Germinal center (tissue), 1 donor: ENCODE measurements around the gene DNAI4.
"Not testable (repeated sequence)": the region's sequence is repeated elsewhere in the genome, so short reads cannot be mapped to it uniquely, and the experiment has no call there.

Experiments
- DNase-seq: peaks from one replicate; pipeline ENCODE4 v3.0.0; 2012; ENCODE audit warnings: mixed read lengths, low spot score

DNAI4 gene

DNA sequence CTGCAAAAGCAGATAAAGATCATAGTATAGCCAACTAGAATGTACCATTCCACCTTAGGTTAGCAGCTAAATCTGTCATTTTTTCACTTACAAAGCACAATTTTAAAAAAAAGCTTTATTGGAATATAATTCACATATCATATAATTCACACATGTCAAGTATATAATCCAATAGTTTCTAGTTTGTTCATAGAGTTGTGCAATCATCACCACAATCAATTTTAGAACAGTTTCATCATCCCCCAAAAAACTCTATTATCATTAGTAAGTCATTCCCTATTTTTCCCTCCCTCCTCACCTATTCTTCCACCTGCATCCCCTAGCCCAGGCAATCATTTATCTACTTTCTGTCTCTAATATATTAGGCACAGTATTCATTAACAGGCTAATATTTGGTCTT, 91.5 kb downstream of the DNAI4 start:
- DNase-seq = no peak

- no peak for DNase-seq
These were observed 93.0 kb downstream of the DNAI4 start for GRCh38 chr1:66831529-66832239.

DNA sequence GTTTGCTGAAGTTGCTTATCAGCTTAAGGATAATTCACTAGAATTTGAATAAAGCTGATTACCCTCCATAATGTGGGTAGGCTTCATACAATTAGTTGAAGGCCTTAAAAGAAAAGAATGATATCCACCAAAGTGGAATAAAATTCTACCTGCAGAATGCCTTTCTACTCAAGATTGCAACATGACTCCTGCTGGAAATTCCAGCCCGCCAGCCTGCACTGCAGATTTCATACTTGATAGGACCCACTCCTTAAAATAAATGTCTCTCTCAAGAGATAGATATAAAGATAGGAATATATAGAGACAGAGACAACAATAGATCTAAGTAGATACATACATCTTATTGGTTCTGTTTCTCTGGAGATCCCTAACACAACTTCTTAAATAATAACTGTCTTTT, 99.9 kb downstream of the DNAI4 start:
- DNase-seq = no peak

GRCh38 chr1:66809736-66810326, 114.8 kb downstream of the DNAI4 start:
- no peak for DNase-seq

GRCh38 chr1:66809245-66809644, 115.4 kb downstream of the DNAI4 start:
- DNase-seq = no peak

DNA sequence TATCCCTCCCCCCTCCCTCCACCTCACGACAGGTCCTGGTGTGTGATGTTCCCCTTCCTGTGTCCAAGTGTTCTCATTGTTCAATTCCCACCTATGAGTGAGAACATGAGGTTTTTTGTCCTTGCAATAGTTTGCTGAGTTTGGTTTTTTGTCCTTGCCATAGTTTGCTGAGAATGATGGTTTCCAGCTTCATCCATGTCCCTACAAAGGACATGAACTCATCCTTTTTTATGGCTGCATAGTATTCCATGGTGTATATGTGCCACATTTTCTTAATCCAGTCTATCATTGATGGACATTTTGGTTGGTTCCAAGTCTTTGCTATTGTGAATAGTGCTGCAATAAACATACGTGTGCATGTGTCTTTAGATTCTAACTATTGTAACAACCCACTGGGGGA, 128.8 kb downstream of the DNAI4 start:
- not testable (repeated sequence) for DNase-seq

DNA sequence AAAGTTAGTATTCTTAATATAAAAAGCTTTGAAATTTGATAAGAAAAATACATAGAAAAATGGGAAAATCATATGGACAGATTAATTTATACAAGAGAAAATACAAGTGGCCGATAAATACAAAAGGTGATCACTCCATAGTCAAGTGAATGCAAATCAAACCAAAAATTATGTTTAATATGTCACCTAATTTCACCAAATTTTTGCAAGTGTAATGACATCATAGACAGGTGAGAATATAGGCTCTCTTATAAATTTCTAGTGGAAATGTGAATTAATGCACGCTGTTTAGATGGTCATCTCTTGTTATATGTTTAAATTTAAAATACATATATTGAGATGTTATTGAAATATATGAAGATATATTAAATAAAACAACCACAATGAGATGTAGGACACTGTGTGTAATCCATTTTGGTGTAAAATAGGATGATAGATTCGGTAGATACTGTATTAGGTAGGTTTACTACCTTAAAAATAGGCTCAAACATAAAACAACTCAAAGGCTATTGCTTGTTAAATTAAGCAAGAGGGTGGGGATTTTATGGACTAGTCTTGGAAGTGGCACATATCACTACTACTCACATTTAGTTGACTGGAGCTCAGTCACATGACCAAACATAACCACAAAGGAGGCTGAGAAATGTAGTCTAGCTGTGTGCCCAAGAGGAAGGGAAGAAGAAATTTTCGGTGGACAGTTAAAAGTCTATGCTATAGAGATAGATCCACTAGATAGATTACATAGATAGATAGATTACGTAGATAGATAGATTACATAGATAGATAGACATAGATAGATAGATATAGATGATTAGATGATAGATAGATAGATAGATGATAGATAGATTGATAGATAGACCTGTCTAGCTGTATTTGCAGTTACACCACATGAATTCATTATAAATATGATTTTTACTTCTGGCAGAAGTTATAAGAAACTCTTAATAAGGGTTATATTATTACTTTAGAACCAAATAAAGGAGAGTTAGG, 132.7 kb downstream of the DNAI4 start:
- DNase-seq = no peak

- peak; percentile 10 for DNase-seq
These were observed 136.3 kb downstream of the DNAI4 start for GRCh38 chr1:66788231-66788939.

GRCh38 chr1:66787641-66788040, 137.0 kb downstream of the DNAI4 start:
- no peak for DNase-seq

DNA sequence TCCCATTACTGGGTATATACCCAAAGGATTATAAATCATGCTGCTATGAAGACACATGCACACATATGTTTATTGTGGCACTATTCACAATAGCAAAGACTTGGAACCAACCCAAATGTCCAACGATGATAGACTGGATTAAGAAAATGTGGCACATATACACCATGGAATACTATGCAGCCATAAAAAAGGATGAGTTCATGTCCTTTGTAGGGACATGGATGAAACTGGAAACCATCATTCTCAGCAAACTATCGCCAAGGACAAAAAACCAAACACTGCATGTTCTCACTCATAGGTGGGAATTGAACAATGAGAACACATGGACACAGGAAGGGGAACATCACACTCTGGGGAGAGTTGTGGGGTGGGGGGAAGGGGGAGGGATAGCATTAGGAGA, 138.9 kb downstream of the DNAI4 start:
- not testable (repeated sequence) for DNase-seq

DNA sequence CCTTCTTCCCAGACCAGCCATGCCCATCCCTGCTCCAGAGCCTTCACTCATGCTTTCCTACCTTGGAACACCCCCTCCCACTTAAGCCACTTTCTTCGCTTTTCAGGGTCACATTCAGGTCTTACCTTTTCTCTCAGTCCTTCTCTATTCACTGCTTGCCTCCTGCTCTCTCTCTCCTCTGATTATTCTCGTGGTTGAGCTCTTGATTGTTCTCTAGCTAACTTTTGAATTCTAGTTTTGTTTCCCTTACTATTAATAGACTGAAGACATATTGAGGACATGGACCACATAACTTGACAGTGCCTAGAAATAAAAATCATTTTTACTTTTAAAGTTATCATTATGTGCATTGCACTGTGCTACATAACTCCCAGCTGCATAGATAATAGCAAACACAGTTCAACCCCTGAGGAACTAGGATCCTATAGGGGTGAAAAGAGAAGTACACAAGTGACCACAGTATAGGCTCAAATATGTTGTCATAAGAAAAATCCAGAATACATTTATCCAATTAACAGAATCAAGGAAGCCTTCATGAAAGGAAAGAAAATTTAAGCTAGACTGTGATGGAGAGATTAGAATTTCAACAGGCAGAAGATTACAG, 145.1 kb downstream of the DNAI4 start:
- DNase-seq = no peak

- DNase-seq = no peak
These were observed 145.7 kb downstream of the DNAI4 start for GRCh38 chr1:66778969-66779368.

DNA sequence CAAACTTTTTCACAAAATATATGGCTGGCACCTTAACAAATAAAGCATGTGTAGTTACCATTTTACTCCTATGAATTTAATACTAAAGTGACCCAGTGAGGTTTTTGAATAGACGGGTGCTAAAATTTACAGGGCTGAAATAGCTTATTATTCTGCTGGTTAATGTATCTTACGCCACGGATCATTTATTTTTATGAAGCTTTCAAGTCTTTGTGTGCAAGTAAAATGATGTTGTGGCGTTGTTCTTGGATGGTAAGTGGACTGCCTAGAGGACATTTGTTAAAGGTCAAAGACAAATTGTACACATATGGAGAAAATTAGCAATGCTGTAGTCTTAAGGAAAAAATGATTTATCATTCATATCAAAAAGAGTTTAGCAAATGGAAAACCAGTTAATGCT, 146.4 kb downstream of the DNAI4 start:
- DNase-seq = no peak

- DNase-seq = no peak
These were observed 146.8 kb downstream of the DNAI4 start for GRCh38 chr1:66777831-66778230.

DNA sequence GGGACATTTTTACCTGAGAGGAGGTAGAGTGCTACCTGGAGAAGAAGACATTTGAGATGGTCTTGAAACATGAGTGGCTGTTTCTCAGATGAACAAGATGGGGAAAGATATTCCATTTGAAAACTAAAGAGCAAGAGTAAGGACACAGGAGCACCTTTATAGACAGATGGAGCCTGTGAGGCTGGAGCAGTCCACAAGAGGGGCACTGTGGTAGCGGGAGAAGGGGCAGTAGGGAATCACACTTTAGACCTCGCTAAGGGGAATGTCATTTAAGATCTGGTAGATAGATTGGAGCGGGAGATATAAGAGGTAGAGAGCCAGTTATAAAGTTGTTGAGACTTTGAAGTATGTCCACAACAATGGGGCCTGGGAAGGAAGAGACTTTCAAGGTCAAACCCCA, 149.0 kb downstream of the DNAI4 start:
- no peak for DNase-seq

DNA sequence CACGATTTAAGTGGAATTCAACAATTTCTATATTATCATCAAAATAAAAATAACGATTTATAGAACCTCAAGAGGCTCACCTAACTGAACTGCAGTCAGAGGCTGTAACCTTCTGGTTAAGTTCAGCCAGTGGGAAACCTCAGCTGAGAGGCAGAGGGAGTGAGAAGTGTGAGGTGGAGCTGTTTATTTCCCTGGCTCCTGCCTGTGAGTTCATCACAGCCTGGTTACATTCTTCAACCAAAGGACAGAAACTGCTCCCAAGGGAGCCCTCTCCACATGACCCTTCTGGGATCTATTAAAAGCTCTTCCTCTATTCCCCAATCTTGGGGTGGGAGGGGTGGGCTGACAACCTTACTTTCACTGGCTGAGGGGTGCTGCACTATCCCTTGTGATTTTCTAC, 150.2 kb downstream of the DNAI4 start:
- DNase-seq = no peak

DNA sequence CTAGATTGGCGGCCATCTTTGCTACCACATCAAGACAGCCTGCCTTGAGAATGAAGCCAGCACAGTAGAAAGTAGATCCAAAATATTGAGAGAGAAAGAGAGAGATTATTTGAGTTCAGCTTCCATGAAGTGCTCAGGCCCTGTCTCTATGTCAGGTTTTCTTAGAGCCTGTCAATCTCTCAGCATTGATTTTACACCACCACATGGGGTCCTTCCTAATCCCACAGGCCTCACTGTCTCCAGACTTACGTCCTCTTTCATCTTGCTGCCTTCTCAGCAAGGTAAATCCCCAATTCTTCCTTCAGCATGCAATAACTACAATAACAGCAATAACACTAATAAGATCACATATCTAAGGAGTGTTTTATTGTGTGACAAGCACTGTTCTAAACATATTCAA, 151.4 kb downstream of the DNAI4 start:
- no peak for DNase-seq

GRCh38 chr1:66770694-66771093, 154.0 kb downstream of the DNAI4 start:
- DNase-seq = no peak

DNA sequence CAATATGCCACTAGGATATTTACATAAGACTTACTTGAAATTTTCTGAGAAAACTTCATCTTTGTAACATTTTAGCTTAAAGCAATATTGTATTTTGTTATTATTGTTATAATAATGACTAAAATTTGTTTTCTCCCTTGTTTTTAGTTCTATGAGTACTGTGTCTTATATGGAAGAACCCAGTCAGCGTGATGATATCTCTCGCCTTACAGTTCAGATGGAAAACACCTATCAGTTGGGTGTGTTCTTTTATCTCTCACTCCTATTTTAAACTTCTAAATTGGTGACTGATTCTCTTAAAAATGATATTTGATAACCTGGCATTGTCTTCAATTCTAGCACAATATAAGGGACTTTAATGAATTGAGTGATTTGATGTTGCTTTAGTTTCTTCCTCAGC, 154.4 kb downstream of the DNAI4 start:
- DNase-seq = no peak

DNA sequence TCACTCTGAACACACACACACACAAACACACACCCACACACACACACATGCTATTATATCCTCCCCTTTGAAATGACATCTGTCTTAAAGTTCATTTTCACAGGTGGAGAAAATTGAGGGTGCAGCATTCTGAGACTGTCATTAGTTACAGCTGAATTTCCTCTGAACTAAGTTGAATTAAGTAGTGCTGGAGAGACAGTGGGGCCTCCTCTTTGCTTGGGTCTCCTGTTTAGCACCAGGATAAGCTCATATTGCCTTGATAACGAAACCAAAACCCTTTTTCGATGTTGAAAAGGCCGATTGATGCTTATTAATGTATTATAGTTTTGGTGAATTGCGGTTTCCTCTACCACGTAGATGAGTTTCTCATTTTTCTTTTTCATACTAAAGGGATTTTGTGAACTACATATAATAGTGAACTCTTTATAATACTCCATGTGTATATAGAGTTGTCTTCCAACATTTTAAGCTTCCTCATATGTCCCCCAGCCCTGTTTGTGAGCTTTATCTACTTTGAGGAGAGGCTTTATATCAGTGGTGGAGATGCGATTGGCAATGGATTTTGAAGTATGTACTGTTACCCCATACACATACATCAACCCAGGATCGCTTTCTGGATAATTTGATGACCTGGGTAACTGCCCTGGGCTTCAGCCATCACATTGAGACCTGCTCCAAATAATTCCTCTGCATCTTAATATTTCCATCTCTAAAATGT, 155.0 kb downstream of the DNAI4 start:
- DNase-seq = no peak

GRCh38 chr1:66768965-66769364, 155.7 kb downstream of the DNAI4 start:
- no peak for DNase-seq
